ENCODE results near the gene ZPBP2. TPM values are rescaled to one million over a fixed set of nuclear protein-coding genes. Genes with fewer than 3 reads are reported as not detected.

ZPBP2 gene
- total RNA-seq, 6 donors from 2014 or later = not detected

- H3K27me3 ChIP-seq = no peaks in the 10 kb centered on the region
- no peaks in the 10 kb centered on the region for H3K36me3 ChIP-seq
- no peak for ATAC-seq (ENCODE audit: low FRiP score in 2 of 2)
- H3K27ac ChIP-seq = no peak overlapping the region
- DNase-seq = peak in 1 of 2 donors; percentile 14
- H3K4me1 ChIP-seq = no peaks in the 10 kb centered on the region
- 92 to 95% methylated on average over 9 to 17 of the region's 17 CpGs for WGBS, 2 donors
- TF ChIP-seq POLR2A (IDR thresholded peaks at IDR 0.05) = no peak
- no peak for TF ChIP-seq EP300 (IDR thresholded peaks at IDR 0.05)
- no peak for TF ChIP-seq CTCF (IDR thresholded peaks at IDR 0.05)
- TF ChIP-seq POLR2AphosphoS5 (IDR thresholded peaks at IDR 0.05) = no peak
- H3K4me3 ChIP-seq = no peak overlapping the region
- peaks cover 0 to 8% (median 0%) of the 10 kb centered on the region in 4 donors for H3K9me3 ChIP-seq
Measured at GRCh38 chr17:39835038-39835786, 32.8 kb upstream of the ZPBP2 start.

GRCh38 chr17:39836117-39836516, 31.9 kb upstream of the ZPBP2 start:
- ATAC-seq (ENCODE audit: low FRiP score in 2 of 2) = peak in 1 of 2 donors; percentile 46

GRCh38 chr17:39838057-39838456, 29.9 kb upstream of the ZPBP2 start:
- H3K4me3 ChIP-seq = no peak overlapping the region
- no peaks in the 10 kb centered on the region for H3K36me3 ChIP-seq
- no peak for DNase-seq
- no peak overlapping the region for H3K27ac ChIP-seq
- H3K4me1 ChIP-seq = no peaks in the 10 kb centered on the region
- no peak for TF ChIP-seq POLR2A (IDR thresholded peaks at IDR 0.05)
- no peak for TF ChIP-seq EP300 (IDR thresholded peaks at IDR 0.05)
- TF ChIP-seq CTCF (IDR thresholded peaks at IDR 0.05) = no peak
- no peak for TF ChIP-seq POLR2AphosphoS5 (IDR thresholded peaks at IDR 0.05)
- ATAC-seq (ENCODE audit: low FRiP score in 2 of 2) = no peak
- H3K9me3 ChIP-seq = peaks cover 0 to 8% (median 0%) of the 10 kb centered on the region in 4 donors
- 87 to 89% methylated on average over 1 of the region's 1 CpG for WGBS, 2 donors
- no peaks in the 10 kb centered on the region for H3K27me3 ChIP-seq

More at GRCh38 chr17:39836117-39836516, 31.9 kb upstream of the ZPBP2 start:
- H3K36me3 ChIP-seq = no peaks in the 10 kb centered on the region
- no peak overlapping the region for H3K4me3 ChIP-seq
- no peak overlapping the region for H3K27ac ChIP-seq
- DNase-seq = peak in 1 of 2 donors; percentile 25
- peaks cover 0 to 8% (median 0%) of the 10 kb centered on the region in 4 donors for H3K9me3 ChIP-seq
- no peaks in the 10 kb centered on the region for H3K4me1 ChIP-seq
- TF ChIP-seq POLR2A (IDR thresholded peaks at IDR 0.05) = no peak
- TF ChIP-seq CTCF (IDR thresholded peaks at IDR 0.05) = no peak
- no peak for TF ChIP-seq POLR2AphosphoS5 (IDR thresholded peaks at IDR 0.05)
- no peak for TF ChIP-seq EP300 (IDR thresholded peaks at IDR 0.05)
- 91 to 98% methylated on average over 5 to 6 of the region's 6 CpGs for WGBS, 2 donors
- no peaks in the 10 kb centered on the region for H3K27me3 ChIP-seq

GRCh38 chr17:39838784-39839183, 29.2 kb upstream of the ZPBP2 start:
- no peaks in the 10 kb centered on the region for H3K4me1 ChIP-seq
- DNase-seq (no peak), ATAC-seq (ENCODE audit: low FRiP score in 2 of 2) (no peak)
- no peaks in the 10 kb centered on the region for H3K36me3 ChIP-seq
- 82 to 95% methylated on average over 1 of the region's 1 CpG for WGBS, 2 donors
- no peak overlapping the region for H3K27ac ChIP-seq
- H3K27me3 ChIP-seq = no peaks in the 10 kb centered on the region
- no peak overlapping the region for H3K4me3 ChIP-seq
- peaks cover 0 to 8% (median 0%) of the 10 kb centered on the region in 4 donors for H3K9me3 ChIP-seq
- no peak for TF ChIP-seq CTCF (IDR thresholded peaks at IDR 0.05)
- no peak for TF ChIP-seq EP300 (IDR thresholded peaks at IDR 0.05)
- no peak for TF ChIP-seq POLR2AphosphoS5 (IDR thresholded peaks at IDR 0.05)
- no peak for TF ChIP-seq POLR2A (IDR thresholded peaks at IDR 0.05)

Data from upper lobe of left lung (tissue), 6 donors.